K562 (cell line): Measurements from ENCODE around the gene AGFG2. TPM values are rescaled to one million over a fixed set of nuclear protein-coding genes. Genes with fewer than 3 reads are reported as not detected.

Experiments
- ATAC-seq: fragments of 200-7000 bp; cut with Tn5 transposase; 3 replicates; pipeline ENCODE4 v1.9.1; 2020; ENCODE audit warnings: moderate library complexity
- BruUV-seq: library from RNA; stranded (reverse); fragments of 400-500 nt; replicated peaks from 2 replicates; lab custom pipeline; 2021; lab: Mats Ljungman, UMichigan
- CTCF ChIA-PET: fragments of 300-600 bp; formaldehyde crosslinking; extraction: SDS; loops from one replicate; lab custom pipeline; 2021; ENCODE audit warnings: low intra/inter-chr PET ratio; lab: Yijun Ruan, JAX
- POLR2A ChIA-PET: fragments of 300-600, 350-650 bp; sonication (Branson Sonifier 250); formaldehyde crosslinking; extraction: SDS; loops from one replicate; lab custom pipeline; 2021; ENCODE audit warnings: antibody characterized with exemption, inconsistent platforms; lab: Yijun Ruan, JAX
- DNase-seq, 4 experiments: peaks; one replicate each; pipeline versions ENCODE4 v3.0.0 to v3.0.0-alpha.2; 2011 to 2018; ENCODE audit warnings: low spot score in 3 of 4, mixed read lengths in 3 of 4; ENCODE audit errors: extremely low read depth in 1 of 4
- FAIRE-seq: peaks from 2 replicates; lab custom pipeline; 2011; peaks lifted over from hg19 to GRCh38; lab: Jason Lieb, UNC
- H2AFZ ChIP-seq: 2 replicates; pipeline ENCODE4 v1.6.0; 2011; ENCODE audit warnings: low read depth, low read length, control low read depth, inconsistent platforms
- H3K27ac ChIP-seq: fragments of 200-600 bp; 3 replicates; pipeline ENCODE4 v1.8.0; 2011; ENCODE audit warnings: low read depth, mild to moderate bottlenecking, control low read depth, inconsistent platforms, low read length, moderate library complexity, mixed read lengths; ENCODE audit errors: extremely low read depth
- H3K27me3 ChIP-seq, 2 experiments: fragments of 300-600 bp in 1 of 2; 2 replicates in 1 of 2; 3 replicates in 1 of 2; pipeline versions ENCODE4 v1.6.0 to v1.8.0; 2011; ENCODE audit warnings: inconsistent platforms in 2 of 2, low read length in 2 of 2, mild to moderate bottlenecking in 1 of 2, mixed read lengths in 1 of 2, moderate library complexity in 1 of 2; ENCODE audit not compliant: control insufficient read depth in 2 of 2, insufficient read depth in 2 of 2
- H3K36me3 ChIP-seq: fragments of 300-600 bp; 3 replicates; pipeline ENCODE4 v1.8.0; 2011; ENCODE audit warnings: mild to moderate bottlenecking, low read length, inconsistent platforms; ENCODE audit not compliant: control insufficient read depth, insufficient read depth
- H3K4me1 ChIP-seq, 2 experiments: fragments of 200-600 bp in 1 of 2; replicated peaks in 1 of 2; 2 replicates in 1 of 2; 3 replicates in 1 of 2; pipeline versions ENCODE4 v1.5.1 to v1.8.0; 2011; ENCODE audit warnings: inconsistent platforms in 2 of 2, low read length in 2 of 2, mild to moderate bottlenecking in 1 of 2, mixed read lengths in 1 of 2, moderate library complexity in 1 of 2; ENCODE audit not compliant: control insufficient read depth in 2 of 2, insufficient read depth in 2 of 2
- H3K4me2 ChIP-seq: 2 replicates; pipeline ENCODE4 v1.6.1; 2011; ENCODE audit warnings: low read length, control low read depth, inconsistent platforms, mixed read lengths; ENCODE audit not compliant: insufficient read depth
- H3K4me3 ChIP-seq: fragments of 200-600 bp; sonication (generic), shearing (Covaris generic); 2 replicates; pipeline ENCODE4 v1.5.1; 2016; ENCODE audit warnings: control low read depth, inconsistent platforms
- H3K79me2 ChIP-seq: fragments of 200-600 bp; 3 replicates; pipeline ENCODE4 v1.8.0; 2011; ENCODE audit warnings: low read length, inconsistent platforms; ENCODE audit not compliant: control insufficient read depth, insufficient read depth
- H3K9ac ChIP-seq, 2 experiments: 2 replicates each; pipeline versions ENCODE4 v1.6.0 to v1.6.1; 2011; ENCODE audit warnings: low read depth in 2 of 2, low read length in 2 of 2, control low read depth in 1 of 2, inconsistent platforms in 1 of 2, mild to moderate bottlenecking in 1 of 2, mixed read lengths in 1 of 2; ENCODE audit not compliant: insufficient read depth in 1 of 2
- H3K9me1 ChIP-seq: one replicate; pipeline ENCODE4 v1.6.0; 2011; ENCODE audit warnings: inconsistent platforms, mild to moderate bottlenecking, low read length, moderate library complexity; ENCODE audit not compliant: control insufficient read depth, insufficient read depth
- H3K9me3 ChIP-seq: replicated peaks from 2 replicates; pipeline ENCODE4 v1.5.1; 2011; ENCODE audit warnings: low read depth, low read length, inconsistent platforms; ENCODE audit not compliant: control insufficient read depth, insufficient read depth
- H4K20me1 ChIP-seq: replicated peaks from 2 replicates; pipeline ENCODE4 v1.6.1; 2011; ENCODE audit warnings: low read length, inconsistent platforms, mixed read lengths; ENCODE audit not compliant: control insufficient read depth, insufficient read depth
- CREB1 ChIP-seq, 2 experiments: sonication (generic) in 1 of 2; formaldehyde crosslinking in 1 of 2; IDR thresholded peaks; 2 replicates each; pipeline versions ENCODE4 v1.6.1 to v1.8.0; 2012 to 2022; ENCODE audit warnings: inconsistent platforms in 1 of 2, mild to moderate bottlenecking in 1 of 2, missing genetic modification reagents in 1 of 2, moderate library complexity in 1 of 2
- FOXK2 ChIP-seq, 2 experiments: fragments of 450-650 bp; IDR thresholded peaks in 1 of 2; conservative IDR thresholded peaks in 1 of 2; 2 replicates each; pipeline ENCODE4 v1.6.1; 2016; ENCODE audit warnings: low read depth in 2 of 2, mild to moderate bottlenecking in 1 of 2
- FUS ChIP-seq: fragments of 200-400 bp; formaldehyde crosslinking; optimal IDR thresholded peaks from 2 replicates; pipeline ENCODE3; 2017; ENCODE audit warnings: low read depth, low read length
- GABPB2 ChIP-seq: fragments of 250-450 bp; sonication (Bioruptor Pico); conservative IDR thresholded peaks from 2 replicates; pipeline ENCODE4 v1.5.1; 2021; ENCODE audit warnings: mild to moderate bottlenecking
- GTF2E2 ChIP-seq: fragments of 200-800 bp; sonication (Bioruptor generic); IDR thresholded peaks from 2 replicates; pipeline ENCODE4 v1.6.1; 2016; ENCODE audit warnings: missing genetic modification characterization, missing compliant biosample characterization
- GTF2F1 ChIP-seq: IDR thresholded peaks from 2 replicates; pipeline ENCODE4 v1.6.1; 2011; ENCODE audit warnings: low read depth, low read length, improper control_type of control experiment
- MTA3 ChIP-seq: fragments of 450-650 bp; formaldehyde crosslinking; IDR thresholded peaks from 2 replicates; pipeline ENCODE4 v1.6.1; 2017; ENCODE audit warnings: mild to moderate bottlenecking, borderline replicate concordance
- RBM17 ChIP-seq: fragments of 200-400 bp; formaldehyde crosslinking; IDR thresholded peaks from 2 replicates; pipeline ENCODE4 v1.6.1; 2017; ENCODE audit warnings: low read depth, mild to moderate bottlenecking, low read length, borderline replicate concordance
- SLC30A9 ChIP-seq: fragments of 250-450 bp; sonication (Bioruptor Pico); IDR thresholded peaks from 2 replicates; pipeline ENCODE4 v1.8.0; 2022; ENCODE audit warnings: mild to moderate bottlenecking, moderate library complexity
- SMAD4 ChIP-seq: fragments of 250-450 bp; sonication (Bioruptor Pico); conservative IDR thresholded peaks from 2 replicates; pipeline ENCODE4 v1.8.0; 2021; ENCODE audit warnings: inconsistent platforms, mild to moderate bottlenecking, moderate library complexity
- TRIM24 ChIP-seq, 2 experiments: fragments of 450-650 bp; IDR thresholded peaks; 2 replicates each; pipeline ENCODE4 v1.6.1; 2016
- ZBTB7A ChIP-seq: IDR thresholded peaks from 2 replicates; pipeline ENCODE4 v1.6.1; 2011; ENCODE audit warnings: low read depth, mild to moderate bottlenecking, low read length, moderate library complexity, borderline replicate concordance; ENCODE audit not compliant: control insufficient read depth
- ZNF124 ChIP-seq: sonication (generic); formaldehyde crosslinking; IDR thresholded peaks from 2 replicates; pipeline ENCODE4 v1.8.1; 2022; ENCODE audit warnings: missing genetic modification reagents
- ZNF134 ChIP-seq: fragments of 250-450 bp; sonication (Bioruptor Pico); conservative IDR thresholded peaks from 2 replicates; pipeline ENCODE4 v1.4.0; 2020
- ZNF212 ChIP-seq: fragments of 450-650 bp; formaldehyde crosslinking; IDR thresholded peaks from 2 replicates; pipeline ENCODE4 v1.4.0; 2020; ENCODE audit warnings: mild to moderate bottlenecking
- ZNF639 ChIP-seq, 2 experiments: fragments of 200-800 bp in 1 of 2; sonication (Bioruptor generic) in 1 of 2; sonication (generic) in 1 of 2; formaldehyde crosslinking in 1 of 2; IDR thresholded peaks in 1 of 2; conservative IDR thresholded peaks in 1 of 2; 2 replicates each; pipeline versions ENCODE4 v1.5.0 to v1.6.1; 2016 to 2020; ENCODE audit warnings: missing compliant biosample characterization in 1 of 2, missing genetic modification characterization in 1 of 2, missing genetic modification reagents in 1 of 2
- WGBS: fragments of 100-300 bp; shearing (Covaris generic); methylation state at CpG from one replicate; pipeline ENCODE4 v1.1.6; 2016; ENCODE audit warnings: low coverage, mixed read lengths; ENCODE audit not compliant: insufficient coverage; ENCODE audit errors: missing lambda C conversion rate; 5-methylcytosine and 5-hydroxymethylcytosine counted together
- in situ Hi-C: fragments of 300-500 bp; cut with MboI; formaldehyde crosslinking; loops from 4 replicates; pipeline ENCODE4 v1.15.0; 2018; ENCODE audit warnings: inconsistent platforms, mixed read lengths
- intact Hi-C: fragments of 100-400 bp; cut with micrococcal nuclease; formaldehyde crosslinking; loops from 2 replicates; pipeline ENCODE4 v1.14.2; 2022
- polyA plus RNA-seq, 8 experiments: library from polyadenylated mRNA; depleted of rRNA in 4 of 8; stranded (reverse) in 5 of 8; unstranded in 3 of 8; fragments of >200 nt; fragmentation: Nextera tagmentation in 2 of 8; fragmentation: Illumina TruSeq in 1 of 8; extraction: Ambion mirVana in 2 of 8; extraction: Trizol in 1 of 8; gene quantifications; 2 replicates each; pipeline versions ENCODE4 v1.2.1 to v1.2.3, GENCODE V29; 2011 to 2014; ENCODE audit warnings: inconsistent platforms in 1 of 8, missing spikeins in 1 of 8
- total RNA-seq, 7 experiments: library from RNA; depleted of rRNA in 6 of 7; stranded (reverse); fragments of >200 nt in 6 of 7; fragmentation: Illumina TruSeq in 2 of 7; extraction: Trizol in 2 of 7; gene quantifications; 2 replicates each; pipeline versions ENCODE4 v1.2.1 to v1.2.3, GENCODE V29; 2011 to 2021; ENCODE audit warnings: low replicate concordance in 1 of 7

Gene AGFG2
- total and polyA plus RNA-seq, 9 of the 15 experiments (the other 6 are each of a cell fraction or from before 2014, with no cell fraction given) = 0.31 to 23.1 (median 6.5) TPM

GRCh38 chr7:100563809-100564400 is 24.9 kb downstream of the AGFG2 start:
- peaks cover 5 to 38% of the 10 kb centered on the region in 2 experiments; a peak in 4 of 5 replicates for H3K4me1 ChIP-seq
- TF ChIP-seq TRIM24 (IDR thresholded peaks at IDR 0.05) (no peak; a peak in 1 of 4 replicates), MTA3 (0 out of 2 replicates have a peak, but pooled peaks have one; percentile 34), ZBTB7A (no peak; the same call in 1 of the 2 replicates), FUS (no peak), ZNF134 (no peak), ZNF212 (CRISPR knock-in tag) (no peak), RBM17 (no peak), GTF2E2 (no peak), GABPB2 (no peak), ZNF639 (CRISPR knock-in tag; conservative IDR thresholded peaks at IDR 0.05 in 1 of 2, IDR thresholded peaks at IDR 0.05 in 1 of 2) (no peak), SMAD4 (CRISPR knock-in tag) (no peak), FOXK2 (conservative IDR thresholded peaks at IDR 0.05 in 1 of 2, IDR thresholded peaks at IDR 0.05 in 1 of 2; ENCODE audit: low read depth in 2 of 2) (no peak), CREB1 (IDR thresholded peaks at IDR 0.05) (no peak), CREB1 (CRISPR knock-in tag; IDR thresholded peaks at IDR 0.05) (0 out of 2 replicates have a peak, but pooled peaks have one; percentile 27), GTF2F1 (no peak), ZNF124 (no peak), SLC30A9 (no peak)

More at GRCh38 chr7:100563809-100564400, 24.9 kb downstream of the AGFG2 start:
- Histone ChIP-seq H3K27me3 (no peaks in the 10 kb centered on the region), H3K9me1 (peaks cover 1% of the 10 kb centered on the region), H3K4me2 (no peak overlapping the region), H3K4me3 (no peak overlapping the region), H3K36me3 (peaks cover 17% of the 10 kb centered on the region; the same call in 1 of the 3 replicates), H3K27ac (no peak overlapping the region), H2AFZ (no peak overlapping the region), H4K20me1 (no peaks in the 10 kb centered on the region), H3K79me2 (no peaks in the 10 kb centered on the region), H3K9ac (peak overlapping the region in 1 of 2 experiments; percentile 74; a peak in 2 of 4 replicates), H3K9me3 (no peaks in the 10 kb centered on the region)
- BruUV-seq = no TSS peak
- POLR2A ChIA-PET = interaction anchor here (0.7 to 1.2 kb wide), 4 partner anchors 21 to 1999 kb away, joined by 3 to 6 read pairs (median 3); partner anchors contain the start of genes FBXO24 and LRCH4
- CTCF ChIA-PET = interaction anchor here (0.5 to 1.9 kb wide), 6 partner anchors 24 to 161 kb away, joined by 3 to 9 read pairs (median 4); no protein-coding TSS in a partner anchor
- in situ Hi-C loops (loop anchor here (25.0 kb wide), 1 partner anchor 102 kb away; the partner anchor contains the start of gene SPACDR), intact Hi-C loops (loop anchor here (1.0 to 2.0 kb wide), 2 partner anchors 127 to 161 kb away; no protein-coding TSS in a partner anchor)
- WGBS = 34% methylated on average over 12 of the region's 12 CpGs
- DNase-seq = peak; percentile 87 to 94 (median 90)
- ATAC-seq = peak; percentile 82
- peak; percentile 96 for FAIRE-seq
